ENCODE results near the gene CADPS2.

DNA sequence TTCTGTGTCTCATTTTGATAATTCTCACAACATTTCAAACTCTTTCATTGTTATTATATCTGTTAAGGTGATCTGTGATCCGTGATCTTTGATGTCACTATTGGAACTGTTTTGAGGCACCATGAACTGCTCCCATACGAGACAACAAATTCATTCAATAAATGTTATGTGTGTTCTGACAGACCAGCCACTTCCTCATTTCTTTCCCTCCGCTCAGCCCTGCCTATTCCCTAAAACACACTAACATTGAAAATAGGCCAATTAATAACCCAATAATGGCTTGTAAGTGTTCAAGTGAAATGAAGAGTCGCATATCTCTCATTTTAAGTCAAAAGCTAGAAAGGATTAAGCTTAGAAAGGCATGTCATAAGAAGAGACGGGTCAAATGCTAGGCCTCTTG, 232.6 kb downstream of the CADPS2 start:
- TF ChIP-seq, protein P1, sequence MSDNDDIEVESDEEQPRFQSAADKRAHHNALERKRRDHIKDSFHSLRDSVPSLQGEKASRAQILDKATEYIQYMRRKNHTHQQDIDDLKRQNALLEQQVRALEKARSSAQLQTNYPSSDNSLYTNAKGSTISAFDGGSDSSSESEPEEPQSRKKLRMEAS (IDR thresholded peaks at IDR 0.05; ENCODE audit: low read depth, low read length), result no peak
- TF ChIP-seq, protein P2, sequence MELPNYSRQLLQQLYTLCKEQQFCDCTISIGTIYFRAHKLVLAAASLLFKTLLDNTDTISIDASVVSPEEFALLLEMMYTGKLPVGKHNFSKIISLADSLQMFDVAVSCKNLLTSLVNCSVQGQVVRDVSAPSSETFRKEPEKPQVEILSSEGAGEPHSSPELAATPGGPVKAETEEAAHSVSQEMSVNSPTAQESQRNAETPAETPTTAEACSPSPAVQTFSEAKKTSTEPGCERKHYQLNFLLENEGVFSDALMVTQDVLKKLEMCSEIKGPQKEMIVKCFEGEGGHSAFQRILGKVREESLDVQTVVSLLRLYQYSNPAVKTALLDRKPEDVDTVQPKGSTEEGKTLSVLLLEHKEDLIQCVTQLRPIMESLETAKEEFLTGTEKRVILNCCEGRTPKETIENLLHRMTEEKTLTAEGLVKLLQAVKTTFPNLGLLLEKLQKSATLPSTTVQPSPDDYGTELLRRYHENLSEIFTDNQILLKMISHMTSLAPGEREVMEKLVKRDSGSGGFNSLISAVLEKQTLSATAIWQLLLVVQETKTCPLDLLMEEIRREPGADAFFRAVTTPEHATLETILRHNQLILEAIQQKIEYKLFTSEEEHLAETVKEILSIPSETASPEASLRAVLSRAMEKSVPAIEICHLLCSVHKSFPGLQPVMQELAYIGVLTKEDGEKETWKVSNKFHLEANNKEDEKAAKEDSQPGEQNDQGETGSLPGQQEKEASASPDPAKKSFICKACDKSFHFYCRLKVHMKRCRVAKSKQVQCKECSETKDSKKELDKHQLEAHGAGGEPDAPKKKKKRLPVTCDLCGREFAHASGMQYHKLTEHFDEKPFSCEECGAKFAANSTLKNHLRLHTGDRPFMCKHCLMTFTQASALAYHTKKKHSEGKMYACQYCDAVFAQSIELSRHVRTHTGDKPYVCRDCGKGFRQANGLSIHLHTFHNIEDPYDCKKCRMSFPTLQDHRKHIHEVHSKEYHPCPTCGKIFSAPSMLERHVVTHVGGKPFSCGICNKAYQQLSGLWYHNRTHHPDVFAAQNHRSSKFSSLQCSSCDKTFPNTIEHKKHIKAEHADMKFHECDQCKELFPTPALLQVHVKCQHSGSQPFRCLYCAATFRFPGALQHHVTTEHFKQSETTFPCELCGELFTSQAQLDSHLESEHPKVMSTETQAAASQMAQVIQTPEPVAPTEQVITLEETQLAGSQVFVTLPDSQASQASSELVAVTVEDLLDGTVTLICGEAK (IDR thresholded peaks at IDR 0.05; ENCODE audit: borderline replicate concordance), result no peak
- TF ChIP-seq, protein P3, sequence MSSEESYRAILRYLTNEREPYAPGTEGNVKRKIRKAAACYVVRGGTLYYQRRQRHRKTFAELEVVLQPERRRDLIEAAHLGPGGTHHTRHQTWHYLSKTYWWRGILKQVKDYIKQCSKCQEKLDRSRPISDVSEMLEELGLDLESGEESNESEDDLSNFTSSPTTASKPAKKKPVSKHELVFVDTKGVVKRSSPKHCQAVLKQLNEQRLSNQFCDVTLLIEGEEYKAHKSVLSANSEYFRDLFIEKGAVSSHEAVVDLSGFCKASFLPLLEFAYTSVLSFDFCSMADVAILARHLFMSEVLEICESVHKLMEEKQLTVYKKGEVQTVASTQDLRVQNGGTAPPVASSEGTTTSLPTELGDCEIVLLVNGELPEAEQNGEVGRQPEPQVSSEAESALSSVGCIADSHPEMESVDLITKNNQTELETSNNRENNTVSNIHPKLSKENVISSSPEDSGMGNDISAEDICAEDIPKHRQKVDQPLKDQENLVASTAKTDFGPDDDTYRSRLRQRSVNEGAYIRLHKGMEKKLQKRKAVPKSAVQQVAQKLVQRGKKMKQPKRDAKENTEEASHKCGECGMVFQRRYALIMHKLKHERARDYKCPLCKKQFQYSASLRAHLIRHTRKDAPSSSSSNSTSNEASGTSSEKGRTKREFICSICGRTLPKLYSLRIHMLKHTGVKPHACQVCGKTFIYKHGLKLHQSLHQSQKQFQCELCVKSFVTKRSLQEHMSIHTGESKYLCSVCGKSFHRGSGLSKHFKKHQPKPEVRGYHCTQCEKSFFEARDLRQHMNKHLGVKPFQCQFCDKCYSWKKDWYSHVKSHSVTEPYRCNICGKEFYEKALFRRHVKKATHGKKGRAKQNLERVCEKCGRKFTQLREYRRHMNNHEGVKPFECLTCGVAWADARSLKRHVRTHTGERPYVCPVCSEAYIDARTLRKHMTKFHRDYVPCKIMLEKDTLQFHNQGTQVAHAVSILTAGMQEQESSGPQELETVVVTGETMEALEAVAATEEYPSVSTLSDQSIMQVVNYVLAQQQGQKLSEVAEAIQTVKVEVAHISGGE (CRISPR knock-in tag; IDR thresholded peaks at IDR 0.05), result no peak
- TF ChIP-seq EP300 (IDR thresholded peaks at IDR 0.05; ENCODE audit: borderline replicate concordance in 1 of 2, control insufficient read depth in 1 of 2, low read depth in 2 of 2, low read length in 2 of 2), result no peak
